ENCODE data around the gene GPHB5. TPM values are rescaled to one million over a fixed set of nuclear protein-coding genes. Genes with fewer than 3 reads are reported as not detected.

The GPHB5 gene
- total RNA-seq, 1 donor from 2014 or later: not detected

Other genes with a start within 250 kb of the GPHB5 start
- gene RHOJ, start 114.5 kb downstream of the GPHB5 start, total RNA-seq: 21.6 TPM
- 19.9 TPM for gene PPP2R5E, start 224.4 kb upstream of the GPHB5 start, total RNA-seq

All from skin of body (tissue), 1 donor.